Osteocyte (in vitro differentiated cells): Measurements from ENCODE around the gene DEFB108B. TPM values are rescaled to one million over a fixed set of nuclear protein-coding genes. Genes with fewer than 3 reads are reported as not detected.
"Not testable (repeated sequence)": the region's sequence is repeated elsewhere in the genome, so short reads cannot be mapped to it uniquely, and the experiment has no call there.

Source experiments
- DNase-seq: peaks from one replicate; pipeline ENCODE4 v3.0.0; 2021; ENCODE audit warnings: mixed read lengths; ENCODE audit not compliant: unreplicated experiment; ENCODE audit errors: extremely low spot score
- H3K27ac Mint-ChIP-seq: one replicate; pipeline ENCODE4 v1.8.0; 2021; ENCODE audit warnings: mild to moderate bottlenecking, mixed read lengths; ENCODE audit not compliant: unreplicated experiment
- H3K27me3 Mint-ChIP-seq: one replicate; pipeline ENCODE4 v1.8.0; 2021; ENCODE audit warnings: mixed read lengths; ENCODE audit not compliant: unreplicated experiment
- H3K36me3 Mint-ChIP-seq: one replicate; pipeline ENCODE4 v1.8.0; 2021; ENCODE audit warnings: mixed read lengths; ENCODE audit not compliant: unreplicated experiment
- H3K4me1 Mint-ChIP-seq: one replicate; pipeline ENCODE4 v1.8.0; 2021; ENCODE audit warnings: mixed read lengths; ENCODE audit not compliant: unreplicated experiment
- H3K4me3 Mint-ChIP-seq: one replicate; pipeline ENCODE4 v1.8.0; 2021; ENCODE audit warnings: mild to moderate bottlenecking, moderate library complexity, mixed read lengths; ENCODE audit not compliant: unreplicated experiment
- H3K9me3 Mint-ChIP-seq: one replicate; pipeline ENCODE4 v1.8.0; 2021; ENCODE audit warnings: mixed read lengths; ENCODE audit not compliant: unreplicated experiment
- CTCF ChIP-seq: fragments of 200-600 bp; sonication (generic); IDR thresholded peaks from 2 replicates; pipeline ENCODE4 v1.5.0; 2021; ENCODE audit warnings: antibody characterized with exemption, mild to moderate bottlenecking, moderate library complexity
- total RNA-seq: library from RNA; stranded (reverse); gene quantifications from 2 replicates; pipeline ENCODE4 v1.2.1, GENCODE V29; 2021

DEFB108B gene
- total RNA-seq, 1 donor from 2014 or later = not detected

GRCh38 chr11:71812529-71812928 lies 20.5 kb upstream of the DEFB108B start:
- H3K4me1 Mint-ChIP-seq, DNase-seq, H3K36me3 Mint-ChIP-seq, H3K27ac Mint-ChIP-seq, H3K27me3 Mint-ChIP-seq, H3K9me3 Mint-ChIP-seq: not testable (repeated sequence)
- peak overlapping the region; percentile 76 for H3K4me3 Mint-ChIP-seq

DNA sequence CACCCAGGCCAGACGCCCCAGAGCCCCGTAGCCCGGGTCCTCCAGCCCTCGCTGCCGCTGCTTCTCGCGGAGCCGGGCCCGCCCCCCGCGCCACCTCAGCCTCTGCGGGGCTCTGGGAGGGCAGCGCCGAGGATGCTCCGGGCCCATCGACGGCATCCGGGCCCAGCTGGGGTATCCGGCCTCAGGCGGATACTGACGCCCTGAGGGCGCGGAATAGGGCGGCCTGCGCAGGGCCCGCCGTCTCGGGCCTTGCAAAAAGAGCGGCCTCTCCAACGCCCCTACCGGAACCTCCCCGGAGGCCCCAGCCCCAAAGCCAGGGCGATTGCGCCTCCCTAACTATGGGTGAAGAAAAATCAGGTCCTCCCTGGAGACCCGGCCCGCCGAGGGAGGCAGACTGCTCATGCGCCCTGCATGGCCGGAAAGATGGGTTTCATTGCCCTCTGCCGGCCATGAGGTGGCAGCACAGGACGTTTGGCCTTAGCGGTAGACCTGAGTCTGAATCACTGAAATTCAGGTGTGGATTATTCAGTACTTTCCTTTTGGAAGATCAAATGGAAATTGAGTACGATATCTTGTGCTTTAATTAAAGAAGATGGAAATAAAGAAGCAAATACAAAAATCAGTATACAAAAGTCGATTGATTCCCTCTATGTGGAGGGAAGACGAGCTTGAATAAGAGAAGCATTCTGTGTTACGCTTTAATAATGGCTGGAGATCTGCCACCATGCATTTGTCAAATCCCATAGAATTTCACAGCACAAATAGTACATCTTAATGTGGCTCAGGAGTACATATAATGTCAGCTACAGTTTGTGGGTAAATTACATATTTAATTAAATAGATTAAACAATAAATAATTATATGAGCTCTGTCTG lies 19.3 kb upstream of the DEFB108B start:
- peak; percentile 71 for TF ChIP-seq CTCF
- H3K27me3 Mint-ChIP-seq, H3K36me3 Mint-ChIP-seq, H3K9me3 Mint-ChIP-seq, H3K4me1 Mint-ChIP-seq: not testable (repeated sequence)
- peak overlapping the region; percentile 76 for H3K4me3 Mint-ChIP-seq
- peak overlapping the region; percentile 54 for H3K27ac Mint-ChIP-seq
- peak; percentile 95 for DNase-seq

DNA sequence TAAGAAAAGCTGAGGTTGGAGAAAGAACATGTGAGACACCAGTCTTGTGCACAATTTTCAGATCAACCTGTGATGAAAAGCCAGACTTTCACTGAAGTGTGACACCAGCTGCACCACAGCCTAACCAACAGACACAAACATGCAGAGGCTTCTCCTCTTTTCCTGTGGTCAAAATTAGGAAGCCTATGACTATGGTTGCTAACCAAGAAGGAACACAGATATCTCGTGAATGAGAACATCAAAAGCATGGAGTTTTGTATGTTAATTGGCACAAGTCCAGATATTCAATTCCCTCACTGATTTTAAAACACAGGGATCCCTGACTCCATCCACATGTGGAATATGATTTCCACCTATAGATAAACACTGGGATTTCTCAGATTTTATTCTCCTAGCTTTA lies 11.5 kb upstream of the DEFB108B start:
- H3K4me1 Mint-ChIP-seq, H3K27me3 Mint-ChIP-seq, H3K4me3 Mint-ChIP-seq, H3K9me3 Mint-ChIP-seq, H3K27ac Mint-ChIP-seq, H3K36me3 Mint-ChIP-seq, DNase-seq: not testable (repeated sequence)

DNA sequence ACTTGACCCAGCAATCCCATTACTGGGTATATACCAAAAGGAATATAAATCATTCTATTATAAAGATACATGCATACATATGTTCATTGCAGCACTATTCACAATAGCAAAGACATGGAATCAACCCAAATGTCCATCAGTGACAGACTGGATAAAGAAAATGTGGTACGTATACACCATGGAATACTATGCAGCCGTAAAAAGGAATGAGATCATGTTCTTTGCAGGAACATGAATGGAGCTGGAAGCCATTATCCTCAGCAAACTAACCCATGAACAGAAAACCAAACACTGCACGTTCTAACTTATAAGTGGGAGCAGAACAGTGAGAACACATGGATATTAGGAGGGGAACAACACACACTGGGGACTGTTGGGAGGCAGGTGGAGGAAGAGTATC lies 3.8 kb upstream of the DEFB108B start:
- H3K27me3 Mint-ChIP-seq, H3K4me3 Mint-ChIP-seq, DNase-seq, H3K4me1 Mint-ChIP-seq, H3K27ac Mint-ChIP-seq, H3K9me3 Mint-ChIP-seq, H3K36me3 Mint-ChIP-seq: not testable (repeated sequence)

DNA sequence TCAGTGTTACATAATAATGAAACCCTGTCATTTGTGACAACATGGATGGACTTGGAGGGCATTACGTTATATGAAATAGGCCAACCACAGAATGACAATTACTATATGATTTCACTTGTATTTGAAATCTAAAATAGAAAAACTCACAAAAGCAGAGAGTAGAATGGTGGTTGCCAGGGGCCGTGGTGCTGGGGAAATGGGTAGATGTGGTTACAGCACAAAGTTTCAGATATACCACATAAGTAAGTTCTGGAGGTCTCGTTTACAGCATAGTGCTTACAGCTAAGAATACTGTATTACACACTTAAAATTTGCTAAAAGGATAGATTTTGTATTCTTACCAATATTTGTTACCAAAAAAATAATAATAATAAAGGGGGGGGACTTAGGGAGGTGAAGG lies 3.3 kb upstream of the DEFB108B start:
- H3K36me3 Mint-ChIP-seq, H3K27ac Mint-ChIP-seq, H3K4me3 Mint-ChIP-seq, H3K9me3 Mint-ChIP-seq, H3K4me1 Mint-ChIP-seq, H3K27me3 Mint-ChIP-seq, DNase-seq: not testable (repeated sequence)

DNA sequence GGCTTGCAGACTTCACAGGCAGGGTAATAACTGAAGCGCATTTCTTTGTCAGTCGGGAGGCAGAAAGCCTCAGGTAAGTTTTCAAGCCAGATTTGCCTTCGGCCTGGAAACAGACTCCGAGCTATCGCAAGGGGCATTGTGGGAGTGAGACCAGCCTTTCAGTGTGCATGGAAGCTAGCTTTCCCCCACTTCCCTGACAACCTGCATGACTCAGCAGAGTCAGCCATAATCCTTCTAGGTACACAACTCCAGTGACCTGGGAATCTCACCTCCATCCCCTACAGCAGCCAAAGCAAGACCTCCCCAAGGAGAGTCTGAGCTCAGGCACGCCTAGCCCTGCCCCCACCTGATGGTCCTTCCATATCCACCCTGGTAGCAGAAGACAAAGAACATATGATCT lies 9.7 kb downstream of the DEFB108B start:
- peaks cover 19% of the 10 kb centered on the region for H3K27me3 Mint-ChIP-seq
- DNase-seq, H3K4me1 Mint-ChIP-seq, H3K36me3 Mint-ChIP-seq, H3K4me3 Mint-ChIP-seq, H3K27ac Mint-ChIP-seq, H3K9me3 Mint-ChIP-seq: not testable (repeated sequence)

DNA sequence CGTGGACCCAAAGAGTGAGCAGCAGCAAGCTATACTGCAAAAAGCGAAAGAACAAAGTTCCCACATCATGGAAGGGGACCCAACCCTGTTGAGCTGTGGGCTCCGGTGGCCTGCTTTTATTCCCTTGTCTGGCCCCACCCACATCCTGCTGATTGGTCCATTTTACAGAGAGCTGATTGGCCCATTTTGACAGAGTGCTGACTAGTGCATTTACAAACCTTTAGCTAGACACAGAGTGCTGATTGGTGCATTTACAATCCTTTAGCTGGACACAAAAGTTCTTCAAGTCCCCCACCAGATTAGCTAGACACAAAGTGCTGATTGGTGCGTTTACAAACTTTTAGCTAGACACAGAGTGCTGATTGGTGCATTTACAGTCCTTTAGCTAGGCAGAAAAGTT lies 10.4 kb downstream of the DEFB108B start:
- not testable (repeated sequence) for DNase-seq

GRCh38 chr11:71843858-71844257 lies 10.9 kb downstream of the DEFB108B start:
- no peak overlapping the region for H3K4me3 Mint-ChIP-seq
- DNase-seq = no peak
- H3K27ac Mint-ChIP-seq = no peak overlapping the region
- no peaks in the 10 kb centered on the region for H3K36me3 Mint-ChIP-seq
- TF ChIP-seq CTCF = no peak
- H3K9me3 Mint-ChIP-seq = peaks cover 19% of the 10 kb centered on the region
- peaks cover 23% of the 10 kb centered on the region for H3K27me3 Mint-ChIP-seq
- no peaks in the 10 kb centered on the region for H3K4me1 Mint-ChIP-seq

More for the DNA sequence above, 10.4 kb downstream of the DEFB108B start:
- not testable (repeated sequence) for H3K4me1 Mint-ChIP-seq, H3K27ac Mint-ChIP-seq, H3K36me3 Mint-ChIP-seq, H3K4me3 Mint-ChIP-seq
- peaks cover 16% of the 10 kb centered on the region for H3K9me3 Mint-ChIP-seq
- peaks cover 23% of the 10 kb centered on the region for H3K27me3 Mint-ChIP-seq

GRCh38 chr11:71853895-71854294 lies 20.9 kb downstream of the DEFB108B start:
- H3K36me3 Mint-ChIP-seq, H3K4me1 Mint-ChIP-seq, DNase-seq, H3K4me3 Mint-ChIP-seq, H3K27me3 Mint-ChIP-seq, H3K27ac Mint-ChIP-seq, H3K9me3 Mint-ChIP-seq: not testable (repeated sequence)

DNA sequence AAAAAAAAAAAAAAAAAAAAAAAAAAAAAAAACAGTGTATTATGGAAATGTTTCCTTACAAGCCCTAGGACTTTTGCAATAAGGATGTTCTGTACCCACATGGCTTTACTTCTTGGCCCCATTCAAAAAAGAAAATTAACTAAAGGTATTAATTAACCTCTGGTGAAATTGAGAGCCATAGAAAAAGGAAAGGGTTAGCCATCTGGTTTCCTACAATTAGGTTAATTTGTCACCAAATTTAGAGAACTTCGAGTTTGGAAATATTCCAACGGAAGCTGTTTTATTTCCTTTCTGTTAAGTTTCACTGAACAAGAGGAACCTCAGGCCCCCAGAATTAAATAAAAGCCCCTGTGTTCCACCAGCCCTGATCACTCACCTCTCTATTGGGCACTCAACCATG lies 22.9 kb downstream of the DEFB108B start:
- not testable (repeated sequence) for H3K4me3 Mint-ChIP-seq, H3K27ac Mint-ChIP-seq, H3K27me3 Mint-ChIP-seq, H3K9me3 Mint-ChIP-seq, H3K4me1 Mint-ChIP-seq, H3K36me3 Mint-ChIP-seq, DNase-seq
